ENCODE results near the gene TOP2A. TPM values are rescaled to one million over a fixed set of nuclear protein-coding genes. Genes with fewer than 3 reads are reported as not detected.
A peak's percentile ranks its signal among the peaks of the same experiment; 100 is the strongest.

The TOP2A gene
- total RNA-seq, 1 experiment from 2014 or later = 1,672 TPM

DNA sequence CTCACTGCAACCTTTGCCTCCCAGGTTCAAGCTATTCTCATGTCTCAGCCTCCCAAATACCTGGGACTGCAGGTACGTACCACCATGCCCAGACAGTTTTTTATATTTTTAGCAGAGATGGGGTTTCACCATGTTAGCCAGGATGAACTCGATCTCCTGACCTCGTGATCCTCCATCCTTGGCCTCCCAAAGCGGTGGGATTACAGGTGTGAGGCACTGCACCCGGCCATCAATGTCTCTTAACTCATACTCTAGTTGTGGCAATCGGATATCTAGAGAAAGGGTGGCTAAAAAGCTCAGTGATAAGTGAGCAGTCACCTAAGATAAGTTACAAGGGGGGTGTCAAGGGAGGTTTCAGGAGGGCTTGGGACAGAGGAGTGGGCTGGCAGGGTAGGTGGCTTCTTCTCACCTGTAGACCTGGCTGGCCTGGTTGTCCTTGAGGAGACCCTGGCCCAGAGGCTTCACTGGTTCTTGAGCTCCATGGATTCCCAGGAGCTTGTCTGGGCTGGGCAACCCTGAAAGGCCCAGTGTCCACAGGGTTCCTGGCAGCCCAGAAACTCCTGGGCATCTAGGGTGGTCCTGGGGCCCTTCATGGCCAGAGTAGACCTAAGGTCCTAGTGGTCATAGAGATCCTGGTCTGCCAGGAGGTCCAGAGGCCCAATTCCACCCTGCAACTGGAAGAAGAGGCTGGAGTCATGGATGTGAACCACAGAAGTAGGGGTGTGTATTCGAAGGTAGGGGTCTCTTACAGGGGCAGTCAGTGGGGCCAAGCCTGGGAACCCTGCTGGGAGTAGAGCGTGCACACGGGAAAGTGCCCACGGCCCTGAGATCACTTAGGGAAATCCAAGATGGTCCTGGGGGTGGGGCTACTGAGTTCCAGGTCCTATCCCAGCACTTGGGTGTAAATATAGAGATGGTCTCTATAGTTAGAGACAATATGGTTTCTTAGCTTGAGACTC, 12.9 kb upstream of the TOP2A start:
- DNase-seq = no peak

DNA sequence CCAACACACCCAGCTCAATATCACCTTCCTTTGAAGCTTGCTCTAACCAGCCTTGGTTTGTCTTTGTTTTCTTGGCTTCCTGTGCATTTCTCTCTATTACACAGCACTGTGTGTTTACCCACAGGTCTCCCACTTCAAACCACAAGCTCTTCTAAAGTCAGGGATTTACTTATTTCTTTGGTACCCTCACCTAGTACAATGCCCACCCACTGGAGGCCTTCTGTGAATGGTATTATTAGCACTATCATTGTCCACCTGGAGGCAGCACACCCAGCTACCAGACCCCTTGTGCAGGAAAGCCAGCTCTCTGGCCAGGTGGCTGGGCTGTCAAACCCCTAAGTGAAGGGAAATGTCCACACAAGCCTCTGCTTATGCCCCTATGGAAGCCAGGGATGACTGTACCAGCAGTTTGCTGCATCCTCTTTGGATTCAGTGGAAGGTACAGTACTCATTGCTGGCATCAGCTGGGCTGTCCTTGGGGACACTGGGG, 9.4 kb upstream of the TOP2A start:
- Mint-ChIP-seq H3K36me3 (ENCODE audit: insufficient read depth, unreplicated experiment) (no peaks in the 10 kb centered on the region), H3K9me3 (ENCODE audit: low read depth, unreplicated experiment) (peaks cover 4% of the 10 kb centered on the region), H3K4me1 (ENCODE audit: low read depth, unreplicated experiment) (no peaks in the 10 kb centered on the region), H3K27ac (ENCODE audit: unreplicated experiment) (no peak overlapping the region), H3K27me3 (ENCODE audit: unreplicated experiment) (peaks cover 50% of the 10 kb centered on the region), H3K4me3 (ENCODE audit: low read depth, unreplicated experiment) (no peak overlapping the region)
- CTCF ChIA-PET = interaction anchor here (0.6 to 18.0 kb wide), 20 partner anchors 10 to 697 kb away, joined by 3 to 498 read pairs (median 4); partner anchors contain the start of genes IGFBP4, MIEN1, PSMD3 and TOP2A
- TF ChIP-seq, protein P1, sequence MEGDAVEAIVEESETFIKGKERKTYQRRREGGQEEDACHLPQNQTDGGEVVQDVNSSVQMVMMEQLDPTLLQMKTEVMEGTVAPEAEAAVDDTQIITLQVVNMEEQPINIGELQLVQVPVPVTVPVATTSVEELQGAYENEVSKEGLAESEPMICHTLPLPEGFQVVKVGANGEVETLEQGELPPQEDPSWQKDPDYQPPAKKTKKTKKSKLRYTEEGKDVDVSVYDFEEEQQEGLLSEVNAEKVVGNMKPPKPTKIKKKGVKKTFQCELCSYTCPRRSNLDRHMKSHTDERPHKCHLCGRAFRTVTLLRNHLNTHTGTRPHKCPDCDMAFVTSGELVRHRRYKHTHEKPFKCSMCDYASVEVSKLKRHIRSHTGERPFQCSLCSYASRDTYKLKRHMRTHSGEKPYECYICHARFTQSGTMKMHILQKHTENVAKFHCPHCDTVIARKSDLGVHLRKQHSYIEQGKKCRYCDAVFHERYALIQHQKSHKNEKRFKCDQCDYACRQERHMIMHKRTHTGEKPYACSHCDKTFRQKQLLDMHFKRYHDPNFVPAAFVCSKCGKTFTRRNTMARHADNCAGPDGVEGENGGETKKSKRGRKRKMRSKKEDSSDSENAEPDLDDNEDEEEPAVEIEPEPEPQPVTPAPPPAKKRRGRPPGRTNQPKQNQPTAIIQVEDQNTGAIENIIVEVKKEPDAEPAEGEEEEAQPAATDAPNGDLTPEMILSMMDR (IDR thresholded peaks at IDR 0.05; ENCODE audit: unreplicated experiment) = no peak
- intact Hi-C loops (cut with micrococcal nuclease; ENCODE audit: unreplicated experiment) = no loop called here
- no TSS peak for BruUV-seq (replicated peaks)
- DNase-seq = peak; percentile 45

More for the DNA sequence above, 12.9 kb upstream of the TOP2A start:
- H3K27me3 Mint-ChIP-seq (ENCODE audit: unreplicated experiment) = peaks cover 54% of the 10 kb centered on the region
- H3K36me3 Mint-ChIP-seq (ENCODE audit: insufficient read depth, unreplicated experiment) = no peaks in the 10 kb centered on the region
- peaks cover 4% of the 10 kb centered on the region for H3K9me3 Mint-ChIP-seq (ENCODE audit: low read depth, unreplicated experiment)
- H3K4me3 Mint-ChIP-seq (ENCODE audit: low read depth, unreplicated experiment) = no peak overlapping the region
- H3K27ac Mint-ChIP-seq (ENCODE audit: unreplicated experiment) = no peak overlapping the region
- no TSS peak for BruUV-seq (replicated peaks)
- TF ChIP-seq, protein P1 (IDR thresholded peaks at IDR 0.05; ENCODE audit: unreplicated experiment) = no peak
- CTCF ChIA-PET = interaction anchor here (0.6 to 5.8 kb wide), 21 partner anchors 9 to 620 kb away, joined by 3 to 45 read pairs (median 5); partner anchors contain the start of genes GJD3, IGFBP4, PSMD3 and TOP2A
- H3K4me1 Mint-ChIP-seq (ENCODE audit: low read depth, unreplicated experiment) = no peaks in the 10 kb centered on the region
- intact Hi-C loops (cut with micrococcal nuclease; ENCODE audit: unreplicated experiment) = loop anchor here (5.0 kb wide), 1 partner anchor 448 kb away; the partner anchor contains the start of gene PSMD3

DNA sequence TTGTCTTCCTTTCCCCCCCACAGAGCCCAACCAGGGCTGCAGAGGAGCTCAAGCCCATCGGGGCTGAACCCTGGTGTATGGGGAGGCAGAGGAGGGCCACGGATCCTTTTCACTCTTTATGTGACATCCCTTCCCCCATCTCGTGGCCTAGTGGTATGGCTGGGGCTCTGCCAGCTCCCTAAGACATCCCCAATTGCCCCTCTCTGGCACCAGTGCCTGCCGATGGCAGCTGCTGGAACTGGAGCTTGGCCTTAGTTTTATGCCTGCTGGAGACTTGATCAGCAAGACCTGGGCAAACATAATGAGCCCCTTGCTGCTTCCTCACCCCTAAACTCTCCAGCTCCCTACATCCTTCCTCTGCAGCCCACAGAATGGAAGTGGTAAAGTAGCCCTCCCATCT, 8.0 kb upstream of the TOP2A start:
- CTCF ChIA-PET = interaction anchor here (0.7 to 18.0 kb wide), 22 partner anchors 9 to 802 kb away, joined by 3 to 498 read pairs (median 5); partner anchors contain the start of genes IGFBP4, MIEN1, PSMD3 and TOP2A
- no peak for DNase-seq
- Mint-ChIP-seq H3K27me3 (ENCODE audit: unreplicated experiment) (peaks cover 37% of the 10 kb centered on the region), H3K4me1 (ENCODE audit: low read depth, unreplicated experiment) (no peaks in the 10 kb centered on the region), H3K4me3 (ENCODE audit: low read depth, unreplicated experiment) (no peak overlapping the region), H3K36me3 (ENCODE audit: insufficient read depth, unreplicated experiment) (no peaks in the 10 kb centered on the region), H3K27ac (ENCODE audit: unreplicated experiment) (no peak overlapping the region), H3K9me3 (ENCODE audit: low read depth, unreplicated experiment) (peaks cover 4% of the 10 kb centered on the region)
- TF ChIP-seq, protein P1 (IDR thresholded peaks at IDR 0.05; ENCODE audit: unreplicated experiment) = no peak
- intact Hi-C loops (cut with micrococcal nuclease; ENCODE audit: unreplicated experiment) = no loop called here
- BruUV-seq (replicated peaks) = no TSS peak

DNA sequence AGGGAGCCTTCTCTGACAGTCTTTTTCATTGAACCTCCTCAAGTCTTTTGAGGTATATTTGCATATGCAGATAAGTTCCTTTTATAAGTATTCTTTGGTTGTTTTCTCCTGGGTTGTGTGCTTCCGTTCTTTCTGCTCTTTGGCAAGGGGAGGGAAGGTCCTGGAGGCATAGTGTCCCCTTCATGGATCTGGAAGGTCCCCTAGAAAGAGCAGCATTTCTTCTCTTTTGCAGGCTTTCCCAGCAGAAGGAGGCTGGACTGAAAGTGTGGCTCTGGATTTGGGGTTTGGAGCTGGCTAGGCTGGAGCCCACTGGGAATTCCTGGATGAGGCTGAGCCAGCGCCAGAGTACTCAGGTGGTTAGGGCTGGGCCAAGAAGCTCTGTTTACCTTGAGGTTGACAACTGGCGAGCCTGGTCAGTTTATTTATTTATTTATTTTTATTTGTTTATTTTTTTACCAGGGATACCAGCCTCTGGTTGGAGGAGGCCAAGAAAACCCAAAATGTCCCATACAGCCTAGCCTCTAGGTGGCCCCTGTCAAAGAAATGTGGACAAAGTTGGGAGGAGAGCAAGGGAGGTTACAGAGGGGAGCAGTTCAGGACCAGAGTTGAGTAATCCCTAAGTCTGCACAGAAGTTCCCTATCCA, 5.4 kb upstream of the TOP2A start:
- Mint-ChIP-seq H3K4me1 (ENCODE audit: low read depth, unreplicated experiment) (peaks cover 19% of the 10 kb centered on the region), H3K27me3 (ENCODE audit: unreplicated experiment) (peaks cover 24% of the 10 kb centered on the region), H3K27ac (ENCODE audit: unreplicated experiment) (no peak overlapping the region), H3K36me3 (ENCODE audit: insufficient read depth, unreplicated experiment) (peaks cover 18% of the 10 kb centered on the region), H3K4me3 (ENCODE audit: low read depth, unreplicated experiment) (no peak overlapping the region), H3K9me3 (ENCODE audit: low read depth, unreplicated experiment) (peaks cover 4% of the 10 kb centered on the region)
- peak; percentile 73 for DNase-seq
- TF ChIP-seq, protein P1 (IDR thresholded peaks at IDR 0.05; ENCODE audit: unreplicated experiment) = no peak
- no TSS peak for BruUV-seq (replicated peaks)
- CTCF ChIA-PET = interaction anchor here (0.5 to 18.0 kb wide), 37 partner anchors 9 to 1043 kb away, joined by 3 to 498 read pairs (median 4); partner anchors contain the start of genes IGFBP4 and PSMD3
- intact Hi-C loops (cut with micrococcal nuclease; ENCODE audit: unreplicated experiment) = no loop called here
